Transverse colon (tissue), 4 donors: ENCODE measurements around the gene CEND1. TPM values are rescaled to one million over a fixed set of nuclear protein-coding genes. Genes with fewer than 3 reads are reported as not detected.
A peak's percentile ranks its signal among the peaks of the same experiment; 100 is the strongest.

ENCODE experiments used
- DNase-seq: peaks from one replicate; pipeline ENCODE4 v3.0.0-alpha.2; 2019
- H3K27ac ChIP-seq, 4 donors: fragments of 200-600 bp; sonication (generic); 2 replicates each; pipeline ENCODE4 v1.5.1; 2016 to 2018; ENCODE audit warnings: inconsistent platforms in 4 of 4
- H3K27me3 ChIP-seq: fragments of 200-600 bp; sonication (generic); 2 replicates; pipeline ENCODE4 v1.5.1; 2017; ENCODE audit warnings: inconsistent platforms
- H3K36me3 ChIP-seq, 4 donors: fragments of 200-600 bp; sonication (generic); 2 replicates each; pipeline ENCODE4 v1.5.1; 2017 to 2019; ENCODE audit warnings: inconsistent platforms in 4 of 4
- H3K4me1 ChIP-seq, 4 donors: fragments of 200-600 bp; sonication (generic); 2 replicates each; pipeline ENCODE4 v1.5.1; 2017 to 2020; ENCODE audit warnings: inconsistent platforms in 4 of 4
- H3K4me3 ChIP-seq, 4 donors: fragments of 200-600 bp; sonication (generic); 1 replicate in 1 of 4; 2 replicates in 3 of 4; pipeline versions ENCODE4 v1.5.1 to v1.6.1; 2017 to 2019; ENCODE audit warnings: inconsistent platforms in 4 of 4
- H3K9me3 ChIP-seq, 2 donors: fragments of 200-600 bp; sonication (generic); 2 replicates each; pipeline ENCODE4 v1.5.1; 2017 to 2019; ENCODE audit warnings: inconsistent platforms in 2 of 2
- CTCF ChIP-seq, 5 experiments: fragments of 200-600 bp in 3 of 5; fragments of 450-650 bp in 2 of 5; sonication (generic) in 3 of 5; IDR thresholded peaks; 1 replicate in 2 of 5; 2 replicates in 3 of 5; pipeline ENCODE4 v1.5.1; 2016 to 2017; ENCODE audit warnings: antibody characterized with exemption in 5 of 5, inconsistent platforms in 3 of 5, mild to moderate bottlenecking in 2 of 5, moderate library complexity in 1 of 5
- EP300 ChIP-seq: sonication (generic); formaldehyde crosslinking; IDR thresholded peaks from one replicate; pipeline ENCODE4 v1.6.1; 2017; ENCODE audit warnings: antibody characterized with exemption, low read depth
- POLR2A ChIP-seq: fragments of 450-650 bp; IDR thresholded peaks from one replicate; pipeline ENCODE4 v1.6.1; 2016; ENCODE audit warnings: antibody characterized with exemption, mild to moderate bottlenecking, moderate library complexity
- POLR2AphosphoS5 ChIP-seq, 3 donors: sonication (generic); formaldehyde crosslinking; IDR thresholded peaks; one replicate each; pipeline ENCODE4 v1.6.1; 2016; ENCODE audit warnings: antibody characterized with exemption in 3 of 3
- WGBS, 2 donors: methylation state at CpG; one replicate each; pipeline ENCODE4 v1.1.5; 2018; ENCODE audit warnings: low coverage in 1 of 2; 5-methylcytosine and 5-hydroxymethylcytosine counted together
- in situ Hi-C, 4 donors: fragments of 200-750 bp; cut with MboI; loops; one replicate each; pipeline versions ENCODE4 v1.15.0 to v1.15.1; 2017; ENCODE audit warnings: low sequenced_read_pairs in 3 of 4, low pct_ligation_motif_present in 1 of 4, low pct_unique_long_range_greater_than_20kb in 1 of 4
- intact Hi-C: fragments of 100-400 bp; cut with DNase I; formaldehyde crosslinking; loops from one replicate; pipeline ENCODE4 v1.15.1; 2023; ENCODE audit warnings: low total_unique reads
- total RNA-seq, 4 donors: library from RNA; depleted of rRNA; stranded (reverse); fragments of >200 nt; gene quantifications; one replicate each; pipeline ENCODE4 v1.1.0, GENCODE V29; 2016

Gene CEND1
- total RNA-seq, 4 donors from 2014 or later, result 0.79 to 1.2 TPM; not detected in 2

GRCh38 chr11:808427-809286 is 18.8 kb upstream of the CEND1 start:
- Histone ChIP-seq H3K36me3 (peaks cover 0 to 13% (median 3%) of the 10 kb centered on the region in 4 donors), H3K4me3 (peak overlapping the region; percentile 56 to 98 (median 92)), H3K9me3 (no peaks in the 10 kb centered on the region), H3K27me3 (no peaks in the 10 kb centered on the region), H3K27ac (peak overlapping the region; percentile 94 to 96 (median 96)), H3K4me1 (peaks cover 18 to 49% (median 43%) of the 10 kb centered on the region in 4 donors)
- peak in 1 of 5 experiments; percentile 20 for TF ChIP-seq CTCF (IDR thresholded peaks at IDR 0.05)
- no peak for TF ChIP-seq POLR2AphosphoS5 (IDR thresholded peaks at IDR 0.05)
- no peak for TF ChIP-seq POLR2A
- TF ChIP-seq EP300, result no peak
- in situ Hi-C loops (no loop called here), intact Hi-C loops (no loop called here)
- DNase-seq, result peak; percentile 35
- WGBS, 2 donors, result 34 to 52% methylated on average over 3 to 27 of the region's 36 CpGs

- Histone ChIP-seq H3K27me3 (no peaks in the 10 kb centered on the region), H3K4me3 (peak overlapping the region; percentile 42 to 76 (median 54)), H3K27ac (peak overlapping the region; percentile 87 to 93 (median 92)), H3K9me3 (no peaks in the 10 kb centered on the region), H3K36me3 (no peaks in the 10 kb centered on the region), H3K4me1 (peaks cover 18 to 35% (median 31%) of the 10 kb centered on the region in 4 donors)
- no peak for DNase-seq
- TF ChIP-seq CTCF (IDR thresholded peaks at IDR 0.05) (no peak), POLR2A (no peak), POLR2AphosphoS5 (IDR thresholded peaks at IDR 0.05) (no peak), EP300 (no peak)
- in situ Hi-C loops, result no loop called here
- 4% methylated on average over 18 of the region's 18 CpGs; no CpG with 5 or more reads in 1 of the 2 donors for WGBS, 2 donors
- intact Hi-C loops, result no loop called here
These were observed 14.7 kb upstream of the CEND1 start for GRCh38 chr11:804599-804964.

- in situ Hi-C loops, result no loop called here
- no peak for TF ChIP-seq POLR2AphosphoS5 (IDR thresholded peaks at IDR 0.05)
- TF ChIP-seq EP300, result no peak
- TF ChIP-seq POLR2A, result no peak
- no peak for TF ChIP-seq CTCF (IDR thresholded peaks at IDR 0.05)
- 35% methylated on average over 22 of the region's 26 CpGs; no CpG with 5 or more reads in 1 of the 2 donors for WGBS, 2 donors
- Histone ChIP-seq H3K27ac (peak overlapping the region; percentile 87 to 93 (median 92)), H3K4me3 (peak overlapping the region in 3 of 4 donors; percentile 50 to 76 (median 58)), H3K9me3 (no peaks in the 10 kb centered on the region), H3K27me3 (no peaks in the 10 kb centered on the region), H3K36me3 (no peaks in the 10 kb centered on the region), H3K4me1 (peaks cover 18 to 34% (median 30%) of the 10 kb centered on the region in 4 donors)
- intact Hi-C loops, result no loop called here
- no peak for DNase-seq
These were observed 14.1 kb upstream of the CEND1 start for GRCh38 chr11:803770-804598.

- in situ Hi-C loops, result no loop called here
- 95% methylated on average over 7 of the region's 8 CpGs; no CpG with 5 or more reads in 1 of the 2 donors for WGBS, 2 donors
- no peak for TF ChIP-seq POLR2A
- TF ChIP-seq EP300, result no peak
- no peak for TF ChIP-seq POLR2AphosphoS5 (IDR thresholded peaks at IDR 0.05)
- no peak for TF ChIP-seq CTCF (IDR thresholded peaks at IDR 0.05)
- intact Hi-C loops, result no loop called here
- Histone ChIP-seq H3K36me3 (no peaks in the 10 kb centered on the region), H3K27me3 (no peaks in the 10 kb centered on the region), H3K4me1 (peaks cover 15 to 32% (median 27%) of the 10 kb centered on the region in 4 donors), H3K27ac (no peak overlapping the region), H3K9me3 (no peaks in the 10 kb centered on the region), H3K4me3 (no peak overlapping the region)
- no peak for DNase-seq
These were observed 13.5 kb upstream of the CEND1 start for GRCh38 chr11:803467-803742.
